Karpas-422 (cell line): ENCODE measurements around the gene PSD4. TPM values are rescaled to one million over a fixed set of nuclear protein-coding genes. Genes with fewer than 3 reads are reported as not detected.

Experiments used
- DNase-seq: peaks from one replicate; pipeline ENCODE4 v3.0.0-alpha.2; 2015
- H2AFZ ChIP-seq: fragments of 200-600 bp; sonication (generic); 2 replicates; pipeline ENCODE4 v1.6.1; 2014; ENCODE audit warnings: antibody characterized with exemption, low read length, mixed read lengths
- H3K27ac ChIP-seq: fragments of 200-600 bp; sonication (generic); 2 replicates; pipeline ENCODE4 v1.5.1; 2014; ENCODE audit warnings: mild to moderate bottlenecking, low read length, moderate library complexity
- H3K27me3 ChIP-seq: fragments of 200-600 bp; sonication (generic); 2 replicates; pipeline ENCODE4 v1.6.1; 2014; ENCODE audit warnings: low read length, mixed read lengths
- H3K36me3 ChIP-seq: fragments of 200-600 bp; sonication (generic); 2 replicates; pipeline ENCODE4 v1.6.1; 2014; ENCODE audit warnings: low read length, mixed read lengths; ENCODE audit not compliant: insufficient read depth
- H3K4me1 ChIP-seq: fragments of 200-600 bp; sonication (generic); 2 replicates; pipeline ENCODE4 v1.6.1; 2014; ENCODE audit warnings: mild to moderate bottlenecking, low read length, mixed read lengths
- H3K4me2 ChIP-seq: fragments of 200-600 bp; sonication (generic); 2 replicates; pipeline ENCODE4 v1.6.1; 2014; ENCODE audit warnings: low read length, low read depth, mild to moderate bottlenecking; ENCODE audit not compliant: poor library complexity, severe bottlenecking
- H3K4me3 ChIP-seq: fragments of 200-600 bp; sonication (generic); 2 replicates; pipeline ENCODE4 v1.5.1; 2014; ENCODE audit warnings: mild to moderate bottlenecking, antibody characterized with exemption, low read length, mixed read lengths
- H3K79me2 ChIP-seq: fragments of 200-600 bp; sonication (generic); 2 replicates; pipeline ENCODE4 v1.6.1; 2014; ENCODE audit warnings: mild to moderate bottlenecking, low read length, mixed read lengths
- H3K9ac ChIP-seq: fragments of 200-600 bp; sonication (generic); 2 replicates; pipeline ENCODE4 v1.6.0; 2014; ENCODE audit warnings: low read length
- H3K9me2 ChIP-seq: fragments of 200-600 bp; sonication (generic), shearing (Covaris generic); replicated peaks from 2 replicates; pipeline ENCODE4 v1.6.0; 2014; ENCODE audit warnings: mild to moderate bottlenecking, low read length, moderate library complexity; ENCODE audit not compliant: insufficient read depth
- H3K9me3 ChIP-seq: fragments of 300-700, 200-600 bp; sonication (generic); 2 replicates; pipeline ENCODE4 v1.6.1; 2014; ENCODE audit warnings: low read length, mixed read lengths
- H4K20me1 ChIP-seq: fragments of 200-600 bp; sonication (generic); 2 replicates; pipeline ENCODE4 v1.6.1; 2014; ENCODE audit warnings: mild to moderate bottlenecking, antibody characterized with exemption, low read length, low read depth; ENCODE audit not compliant: insufficient read depth
- total RNA-seq: library from RNA; depleted of rRNA; stranded (reverse); fragments of >200 nt; shearing (Covaris generic); gene quantifications from 2 replicates; pipeline ENCODE4 v1.2.3, GENCODE V29; 2014; ENCODE audit warnings: low replicate concordance

The PSD4 gene
- total RNA-seq, 1 experiment from 2014 or later, result 43.3 TPM

DNA sequence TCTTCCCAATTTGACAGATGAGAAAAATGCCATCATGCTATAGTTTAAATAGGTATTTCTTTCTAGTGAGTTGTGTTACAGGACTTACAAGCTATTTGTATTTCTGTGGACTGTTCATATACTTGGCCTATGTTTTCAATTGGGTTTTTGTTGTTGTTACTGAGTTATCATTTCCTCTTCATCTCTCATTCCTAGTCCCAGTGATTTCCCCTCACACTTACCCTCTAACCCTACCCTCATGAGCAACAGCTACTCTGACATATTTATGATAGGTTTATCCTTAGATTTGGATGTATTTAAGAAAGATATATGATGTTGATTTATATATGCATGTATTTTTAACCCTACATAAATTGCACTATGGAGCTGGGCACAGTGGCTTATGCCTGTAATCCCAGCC is 10.9 kb upstream of the PSD4 start:
- Histone ChIP-seq H3K27me3 (no peaks in the 10 kb centered on the region), H3K27ac (no peak overlapping the region), H3K9me2 (no peaks in the 10 kb centered on the region), H2AFZ (no peak overlapping the region), H3K36me3 (no peaks in the 10 kb centered on the region), H3K4me3 (no peak overlapping the region), H4K20me1 (no peaks in the 10 kb centered on the region), H3K9me3 (no peaks in the 10 kb centered on the region), H3K79me2 (no peaks in the 10 kb centered on the region), H3K4me1 (no peaks in the 10 kb centered on the region), H3K4me2 (no peak overlapping the region), H3K9ac (no peak overlapping the region)
- no peak for DNase-seq

DNA sequence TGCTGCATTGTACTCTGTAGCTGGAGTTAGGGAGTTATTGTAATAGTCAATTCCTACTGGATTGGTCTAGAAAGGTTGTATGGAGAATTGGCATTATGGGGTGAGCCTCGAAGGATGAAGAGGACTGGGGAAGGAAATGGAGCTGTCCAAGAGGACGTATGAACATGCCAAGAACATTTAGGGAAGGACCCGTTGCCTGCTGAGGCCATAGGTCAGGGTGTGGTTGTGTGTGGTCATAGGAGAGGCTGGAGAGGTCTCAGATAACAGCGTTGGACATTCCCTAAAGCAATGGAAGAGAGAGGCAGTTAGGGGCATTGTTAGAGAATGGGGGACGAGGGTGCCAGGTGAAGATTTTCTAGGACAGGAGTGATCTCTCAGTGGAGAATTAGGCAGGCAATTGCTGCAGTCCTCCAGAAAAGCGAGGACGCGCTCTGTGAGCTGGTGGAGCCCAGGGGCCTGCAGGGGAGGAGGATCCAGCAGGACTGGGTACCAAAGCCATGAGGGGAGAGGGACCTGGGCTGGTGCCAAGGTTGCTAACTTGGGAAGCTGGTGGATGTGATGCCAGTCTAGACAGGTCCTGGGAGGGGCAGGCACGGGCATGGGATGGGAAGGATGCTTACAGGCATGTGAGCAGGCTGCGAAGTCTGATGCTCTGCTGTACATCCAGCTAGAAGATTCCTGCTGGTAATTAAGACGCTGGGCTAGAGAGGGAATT is 9.4 kb upstream of the PSD4 start:
- H3K9me2 ChIP-seq, result no peaks in the 10 kb centered on the region
- no peaks in the 10 kb centered on the region for H3K4me1 ChIP-seq
- H3K4me2 ChIP-seq, result no peak overlapping the region
- H4K20me1 ChIP-seq, result no peaks in the 10 kb centered on the region
- no peaks in the 10 kb centered on the region for H3K79me2 ChIP-seq
- no peaks in the 10 kb centered on the region for H3K27me3 ChIP-seq
- H2AFZ ChIP-seq, result no peak overlapping the region
- no peak for DNase-seq
- no peak overlapping the region for H3K9ac ChIP-seq
- H3K36me3 ChIP-seq, result no peaks in the 10 kb centered on the region
- H3K9me3 ChIP-seq, result no peaks in the 10 kb centered on the region
- H3K4me3 ChIP-seq, result no peak overlapping the region
- no peak overlapping the region for H3K27ac ChIP-seq

DNA sequence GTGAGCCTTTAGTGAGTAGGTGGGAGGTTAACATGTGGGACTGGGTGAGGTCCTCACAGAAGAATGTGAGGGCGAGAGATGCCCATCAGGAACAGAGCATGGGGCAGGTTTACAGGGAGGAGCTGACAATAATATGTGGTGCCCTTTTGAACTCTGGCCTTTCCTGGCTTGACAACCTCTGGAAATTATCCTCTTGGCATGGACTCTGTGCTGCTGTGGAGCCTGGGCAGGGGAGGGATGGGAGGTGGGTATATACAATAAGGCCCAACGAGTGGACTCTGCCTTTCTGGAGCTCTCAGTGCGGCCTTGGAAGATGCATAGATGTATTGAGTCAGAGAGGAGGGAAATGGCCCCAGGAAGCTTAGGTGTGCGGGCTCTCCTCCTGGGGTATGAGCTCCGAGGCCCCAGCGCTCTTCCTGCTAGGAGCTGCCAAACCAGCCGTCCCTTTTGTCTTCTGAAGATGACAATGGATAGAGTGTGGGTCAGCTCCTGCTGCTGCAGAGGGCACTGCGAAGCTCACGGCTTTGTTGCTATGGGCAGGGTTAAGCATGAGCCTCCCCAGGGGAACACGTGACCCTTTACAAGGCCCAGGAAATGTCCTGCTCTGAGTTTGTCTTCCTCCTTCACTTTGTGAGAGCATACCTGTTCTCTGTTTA is 8.7 kb upstream of the PSD4 start:
- Histone ChIP-seq H3K9me3 (no peaks in the 10 kb centered on the region), H3K27me3 (no peaks in the 10 kb centered on the region), H3K9ac (no peak overlapping the region), H3K79me2 (no peaks in the 10 kb centered on the region), H3K9me2 (no peaks in the 10 kb centered on the region), H3K4me1 (no peaks in the 10 kb centered on the region), H3K4me2 (no peak overlapping the region), H3K4me3 (no peak overlapping the region), H3K27ac (no peak overlapping the region), H2AFZ (no peak overlapping the region), H3K36me3 (no peaks in the 10 kb centered on the region), H4K20me1 (no peaks in the 10 kb centered on the region)
- no peak for DNase-seq

DNA sequence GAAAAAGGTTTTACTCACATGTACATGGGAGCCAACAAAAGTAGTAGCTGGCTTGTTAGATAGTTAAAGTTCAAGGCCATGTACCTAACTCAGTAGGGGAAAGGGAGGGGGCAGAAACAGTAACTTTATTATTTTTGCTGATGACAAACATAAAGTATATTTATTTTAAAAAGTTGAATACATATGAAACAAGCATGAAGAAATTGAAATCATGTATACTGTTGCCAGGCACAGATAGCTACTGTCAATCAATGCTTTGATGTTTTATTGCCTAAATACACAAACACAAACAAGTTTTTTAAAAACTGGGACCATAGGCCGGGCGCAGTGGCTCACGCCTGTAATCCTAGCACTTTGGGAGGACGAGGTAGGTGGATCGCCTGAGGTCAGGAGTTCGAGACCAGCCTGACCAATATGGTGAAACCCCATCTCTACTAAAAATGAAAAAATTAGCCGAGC is 7.6 kb upstream of the PSD4 start:
- no peaks in the 10 kb centered on the region for H3K27me3 ChIP-seq
- H3K27ac ChIP-seq, result no peak overlapping the region
- H3K9me3 ChIP-seq, result no peaks in the 10 kb centered on the region
- H3K4me3 ChIP-seq, result no peak overlapping the region
- DNase-seq, result no peak
- no peaks in the 10 kb centered on the region for H3K79me2 ChIP-seq
- H3K36me3 ChIP-seq, result no peaks in the 10 kb centered on the region
- no peak overlapping the region for H3K4me2 ChIP-seq
- H4K20me1 ChIP-seq, result no peaks in the 10 kb centered on the region
- no peak overlapping the region for H2AFZ ChIP-seq
- H3K9me2 ChIP-seq, result no peaks in the 10 kb centered on the region
- H3K4me1 ChIP-seq, result no peaks in the 10 kb centered on the region
- no peak overlapping the region for H3K9ac ChIP-seq

DNA sequence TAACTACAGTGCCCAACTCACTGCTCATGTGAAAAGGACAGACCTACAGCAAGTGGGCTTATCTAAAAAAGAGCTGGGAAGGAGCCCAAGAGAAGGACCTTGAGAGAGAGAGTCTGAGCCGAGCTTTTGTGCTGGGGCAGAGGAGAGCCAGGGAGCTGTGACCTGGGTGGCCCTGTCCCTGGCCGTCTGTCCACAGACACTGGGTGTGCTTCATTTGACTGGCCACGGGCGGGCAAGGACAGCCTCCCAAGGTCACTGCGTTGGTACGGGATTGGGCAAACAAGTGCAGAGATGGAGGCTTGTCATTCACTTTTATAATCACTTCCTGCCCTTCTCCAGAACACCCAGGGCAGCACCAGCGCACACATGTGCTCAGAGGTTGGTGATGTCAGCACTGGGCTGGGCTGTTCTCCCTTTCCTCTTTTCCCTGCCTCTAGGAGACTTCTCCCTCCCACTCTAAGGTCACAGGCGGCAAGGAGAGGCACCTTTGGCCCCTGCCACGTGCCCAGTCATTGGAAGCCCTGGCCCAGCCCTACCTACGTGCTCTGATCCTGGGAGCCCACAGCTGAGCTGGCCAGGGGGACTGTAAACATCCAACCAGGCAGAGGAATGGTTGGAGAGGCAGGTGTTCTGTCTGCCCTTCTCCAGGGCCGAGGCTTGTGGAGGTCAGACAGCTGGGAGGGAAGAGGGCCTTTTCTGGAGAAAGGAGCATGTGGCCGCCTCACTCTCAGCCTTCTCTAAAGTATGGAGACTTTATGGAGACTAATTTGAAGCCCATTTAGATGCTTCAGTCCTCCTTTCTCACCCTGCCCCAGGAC is 6.4 kb upstream of the PSD4 start:
- Histone ChIP-seq H3K9ac (no peak overlapping the region), H4K20me1 (no peaks in the 10 kb centered on the region), H3K4me3 (no peak overlapping the region), H3K27ac (no peak overlapping the region), H3K79me2 (no peaks in the 10 kb centered on the region), H3K4me1 (no peaks in the 10 kb centered on the region), H3K27me3 (no peaks in the 10 kb centered on the region), H3K4me2 (no peak overlapping the region), H3K9me2 (no peaks in the 10 kb centered on the region), H3K36me3 (no peaks in the 10 kb centered on the region), H2AFZ (no peak overlapping the region), H3K9me3 (no peaks in the 10 kb centered on the region)
- DNase-seq, result no peak

DNA sequence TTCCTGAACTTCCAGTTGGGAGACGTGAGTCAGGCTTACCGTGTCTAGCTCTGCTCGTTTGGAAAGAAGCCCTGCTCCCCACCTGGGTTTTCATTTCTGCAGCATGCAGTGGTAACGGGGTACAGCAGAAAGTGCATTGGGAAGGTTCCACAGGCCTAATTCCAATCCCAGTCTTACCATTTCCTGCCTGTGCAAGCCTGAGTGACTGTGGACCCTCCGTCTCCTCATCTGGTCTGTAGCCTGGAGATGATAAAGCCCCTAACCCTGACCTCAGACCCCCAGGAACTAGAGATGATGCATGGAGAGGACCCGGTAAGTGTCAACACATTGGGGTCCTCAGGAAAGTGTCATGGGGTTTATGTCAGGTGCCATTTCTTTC is 5.8 kb upstream of the PSD4 start:
- no peaks in the 10 kb centered on the region for H3K9me2 ChIP-seq
- no peaks in the 10 kb centered on the region for H4K20me1 ChIP-seq
- no peak overlapping the region for H3K4me2 ChIP-seq
- peaks cover 1% of the 10 kb centered on the region for H3K4me1 ChIP-seq
- H3K9ac ChIP-seq, result no peak overlapping the region
- H3K27ac ChIP-seq, result no peak overlapping the region
- no peak overlapping the region for H2AFZ ChIP-seq
- no peaks in the 10 kb centered on the region for H3K36me3 ChIP-seq
- no peak overlapping the region for H3K4me3 ChIP-seq
- no peak for DNase-seq
- no peaks in the 10 kb centered on the region; the same call in 1 of the 2 replicates for H3K79me2 ChIP-seq
- H3K9me3 ChIP-seq, result no peaks in the 10 kb centered on the region
- no peaks in the 10 kb centered on the region for H3K27me3 ChIP-seq

DNA sequence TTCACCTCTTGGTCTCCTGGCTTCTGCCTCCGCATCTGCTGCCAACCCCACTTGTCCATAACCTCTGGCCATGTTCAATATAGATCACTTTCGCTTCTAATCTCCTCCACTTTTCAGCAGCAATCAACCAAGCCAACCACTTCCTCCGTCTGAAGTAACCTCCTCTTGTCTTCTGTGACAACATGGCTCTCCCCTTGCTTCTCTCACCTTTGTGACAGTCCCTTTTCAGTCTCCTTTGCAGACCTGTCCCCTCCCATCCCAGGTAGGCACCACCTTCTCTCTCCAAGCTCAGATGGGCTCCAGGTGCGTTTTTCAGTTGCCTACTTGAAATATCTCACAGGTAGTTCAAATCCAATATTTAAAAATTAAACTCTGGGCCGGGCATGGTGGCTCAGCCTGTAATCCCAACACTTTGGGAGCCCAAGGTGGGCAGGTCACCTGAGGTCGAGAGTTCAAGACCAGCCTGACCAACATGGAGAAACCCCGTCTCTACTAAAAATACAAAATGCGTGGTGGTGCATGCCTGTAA is 4.7 kb upstream of the PSD4 start:
- Histone ChIP-seq H3K36me3 (no peaks in the 10 kb centered on the region), H3K9me2 (no peaks in the 10 kb centered on the region), H3K9ac (no peak overlapping the region), H3K4me2 (no peak overlapping the region), H3K9me3 (no peaks in the 10 kb centered on the region), H4K20me1 (no peaks in the 10 kb centered on the region), H2AFZ (no peak overlapping the region), H3K4me3 (no peak overlapping the region), H3K79me2 (peaks cover 3% of the 10 kb centered on the region), H3K4me1 (peaks cover 9% of the 10 kb centered on the region), H3K27ac (no peak overlapping the region), H3K27me3 (no peaks in the 10 kb centered on the region)
- no peak for DNase-seq

DNA sequence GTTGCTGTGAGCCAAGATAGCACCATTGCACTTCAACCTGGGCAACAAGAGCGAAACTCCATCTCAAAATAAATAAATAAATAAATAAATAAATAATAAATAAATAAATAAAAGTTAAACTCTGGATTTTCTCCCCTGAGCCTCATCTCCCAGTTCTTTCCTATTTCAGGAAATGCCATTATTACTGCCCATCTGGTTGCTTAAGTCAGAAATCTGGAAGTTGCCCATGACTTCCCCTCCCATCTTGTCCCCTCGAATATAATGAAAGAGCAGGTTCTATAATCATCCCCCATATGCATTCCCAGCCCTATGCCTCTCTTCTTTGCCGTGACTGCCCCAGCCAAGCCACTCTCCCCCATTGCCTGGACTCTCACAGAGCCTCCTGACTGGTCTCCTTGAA is 4.2 kb upstream of the PSD4 start:
- H3K79me2 ChIP-seq, result peaks cover 8% of the 10 kb centered on the region
- H3K9ac ChIP-seq, result no peak overlapping the region
- no peaks in the 10 kb centered on the region for H3K9me2 ChIP-seq
- no peak overlapping the region for H3K4me3 ChIP-seq
- no peaks in the 10 kb centered on the region for H3K9me3 ChIP-seq
- peaks cover 9% of the 10 kb centered on the region for H3K4me1 ChIP-seq
- H3K4me2 ChIP-seq, result no peak overlapping the region
- H3K27me3 ChIP-seq, result no peaks in the 10 kb centered on the region
- H4K20me1 ChIP-seq, result no peaks in the 10 kb centered on the region
- no peak overlapping the region for H3K27ac ChIP-seq
- DNase-seq, result no peak
- H2AFZ ChIP-seq, result no peak overlapping the region
- no peaks in the 10 kb centered on the region for H3K36me3 ChIP-seq
